ENCODE measurements around the gene NXN.
"Not testable (repeated sequence)": the region's sequence is repeated elsewhere in the genome, so short reads cannot be mapped to it uniquely, and the experiment has no call there.

DNA sequence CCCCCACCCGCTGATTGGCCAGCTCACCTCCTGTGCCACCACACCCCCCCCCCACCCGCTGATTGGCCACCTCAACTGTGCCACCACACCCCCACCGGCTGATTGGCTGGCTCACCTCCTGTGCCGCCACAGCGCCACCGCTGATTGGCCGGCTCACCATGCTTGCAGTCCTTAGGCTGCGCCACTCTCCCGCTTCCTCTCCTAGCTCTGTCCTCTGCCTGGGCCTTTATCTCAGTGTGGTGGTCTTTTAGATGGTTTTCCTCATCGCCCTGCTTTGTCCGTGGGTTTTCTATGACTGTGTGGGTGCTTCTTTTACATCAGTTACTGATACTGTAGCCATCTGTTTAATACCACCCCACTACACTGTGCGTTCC is 188.7 kb downstream of the NXN start:
- not testable (repeated sequence) for TF ChIP-seq SIN3A (IDR thresholded peaks at IDR 0.05; ENCODE audit: borderline replicate concordance, insufficient read depth, low read depth, low read length); POLR2AphosphoS5 (IDR thresholded peaks at IDR 0.05; ENCODE audit: low read depth, low read length)
- TF ChIP-seq, protein P1, sequence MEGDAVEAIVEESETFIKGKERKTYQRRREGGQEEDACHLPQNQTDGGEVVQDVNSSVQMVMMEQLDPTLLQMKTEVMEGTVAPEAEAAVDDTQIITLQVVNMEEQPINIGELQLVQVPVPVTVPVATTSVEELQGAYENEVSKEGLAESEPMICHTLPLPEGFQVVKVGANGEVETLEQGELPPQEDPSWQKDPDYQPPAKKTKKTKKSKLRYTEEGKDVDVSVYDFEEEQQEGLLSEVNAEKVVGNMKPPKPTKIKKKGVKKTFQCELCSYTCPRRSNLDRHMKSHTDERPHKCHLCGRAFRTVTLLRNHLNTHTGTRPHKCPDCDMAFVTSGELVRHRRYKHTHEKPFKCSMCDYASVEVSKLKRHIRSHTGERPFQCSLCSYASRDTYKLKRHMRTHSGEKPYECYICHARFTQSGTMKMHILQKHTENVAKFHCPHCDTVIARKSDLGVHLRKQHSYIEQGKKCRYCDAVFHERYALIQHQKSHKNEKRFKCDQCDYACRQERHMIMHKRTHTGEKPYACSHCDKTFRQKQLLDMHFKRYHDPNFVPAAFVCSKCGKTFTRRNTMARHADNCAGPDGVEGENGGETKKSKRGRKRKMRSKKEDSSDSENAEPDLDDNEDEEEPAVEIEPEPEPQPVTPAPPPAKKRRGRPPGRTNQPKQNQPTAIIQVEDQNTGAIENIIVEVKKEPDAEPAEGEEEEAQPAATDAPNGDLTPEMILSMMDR (IDR thresholded peaks at IDR 0.05), result not testable (repeated sequence)

Data from Panc1 (cell line).